C4-2B (cell line): ENCODE data around the gene UQCR10.

Experiments used
- H3K27ac ChIP-seq: fragments of 450-650 bp; 2 replicates; pipeline ENCODE4 v1.5.1; 2017
- ZFX ChIP-seq: fragments of 450-650 bp; IDR thresholded peaks from 2 replicates; pipeline ENCODE4 v1.6.1; 2017
- TF ChIP-seq, protein P1 (sequence below): fragments of 450-650 bp; conservative IDR thresholded peaks from 2 replicates; pipeline ENCODE4 v1.5.1; 2017; ENCODE audit warnings: mild to moderate bottlenecking

UQCR10 gene

DNA sequence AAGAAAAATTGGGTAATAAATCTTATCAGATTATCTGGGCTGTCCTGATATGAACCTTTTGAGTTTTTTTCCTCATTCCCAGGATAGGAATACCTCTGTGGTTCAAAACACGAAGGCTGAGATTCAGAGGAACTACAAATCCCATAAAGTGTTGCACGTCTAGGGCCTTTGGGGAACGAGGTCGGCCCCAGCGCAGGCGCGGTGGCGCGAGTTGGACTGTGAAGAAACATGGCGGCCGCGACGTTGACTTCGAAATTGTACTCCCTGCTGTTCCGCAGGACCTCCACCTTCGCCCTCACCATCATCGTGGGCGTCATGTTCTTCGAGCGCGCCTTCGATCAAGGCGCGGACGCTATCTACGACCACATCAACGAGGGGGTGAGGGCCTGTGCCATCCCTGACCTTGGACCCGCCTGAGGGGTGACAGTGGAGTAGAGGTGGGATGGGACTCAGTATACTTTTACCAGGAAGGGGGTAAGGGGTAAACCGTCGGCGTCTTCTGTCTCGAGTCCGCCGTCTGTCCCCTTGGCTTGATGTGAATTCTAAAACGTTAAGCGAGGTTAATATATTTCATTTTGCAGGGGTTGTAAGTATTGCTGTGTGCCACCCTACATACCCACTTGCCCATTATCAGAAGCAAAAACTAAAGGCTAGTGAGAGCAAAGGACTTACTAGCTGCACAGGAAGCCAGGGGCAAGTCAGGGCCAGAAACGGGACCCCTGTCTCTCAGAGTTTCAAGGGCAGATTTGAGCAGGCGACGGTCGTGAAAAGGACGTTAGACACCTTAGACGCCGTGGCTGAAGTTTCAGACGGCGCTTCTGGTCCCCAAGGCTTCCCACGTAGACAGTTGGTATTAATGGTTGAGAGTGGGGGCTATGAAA, at the start of gene UQCR10:
UQCR10 (plus strand) TSS at position 199 of the 881 bp plus-strand sequence; CDS start at position 229, 30 bp downstream.
- TF ChIP-seq, protein P1, sequence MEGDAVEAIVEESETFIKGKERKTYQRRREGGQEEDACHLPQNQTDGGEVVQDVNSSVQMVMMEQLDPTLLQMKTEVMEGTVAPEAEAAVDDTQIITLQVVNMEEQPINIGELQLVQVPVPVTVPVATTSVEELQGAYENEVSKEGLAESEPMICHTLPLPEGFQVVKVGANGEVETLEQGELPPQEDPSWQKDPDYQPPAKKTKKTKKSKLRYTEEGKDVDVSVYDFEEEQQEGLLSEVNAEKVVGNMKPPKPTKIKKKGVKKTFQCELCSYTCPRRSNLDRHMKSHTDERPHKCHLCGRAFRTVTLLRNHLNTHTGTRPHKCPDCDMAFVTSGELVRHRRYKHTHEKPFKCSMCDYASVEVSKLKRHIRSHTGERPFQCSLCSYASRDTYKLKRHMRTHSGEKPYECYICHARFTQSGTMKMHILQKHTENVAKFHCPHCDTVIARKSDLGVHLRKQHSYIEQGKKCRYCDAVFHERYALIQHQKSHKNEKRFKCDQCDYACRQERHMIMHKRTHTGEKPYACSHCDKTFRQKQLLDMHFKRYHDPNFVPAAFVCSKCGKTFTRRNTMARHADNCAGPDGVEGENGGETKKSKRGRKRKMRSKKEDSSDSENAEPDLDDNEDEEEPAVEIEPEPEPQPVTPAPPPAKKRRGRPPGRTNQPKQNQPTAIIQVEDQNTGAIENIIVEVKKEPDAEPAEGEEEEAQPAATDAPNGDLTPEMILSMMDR, result no peak
- peak; percentile 19; the same call in 1 of the 2 replicates for TF ChIP-seq ZFX
- H3K27ac ChIP-seq, result peak within 1 kb of the TSS; percentile 92

GRCh38 chr22:29717789-29718188, 49.4 kb upstream of the UQCR10 start:
- H3K27ac ChIP-seq, result no peak overlapping the region
- TF ChIP-seq, protein P1, result no peak
- TF ChIP-seq ZFX, result no peak

DNA sequence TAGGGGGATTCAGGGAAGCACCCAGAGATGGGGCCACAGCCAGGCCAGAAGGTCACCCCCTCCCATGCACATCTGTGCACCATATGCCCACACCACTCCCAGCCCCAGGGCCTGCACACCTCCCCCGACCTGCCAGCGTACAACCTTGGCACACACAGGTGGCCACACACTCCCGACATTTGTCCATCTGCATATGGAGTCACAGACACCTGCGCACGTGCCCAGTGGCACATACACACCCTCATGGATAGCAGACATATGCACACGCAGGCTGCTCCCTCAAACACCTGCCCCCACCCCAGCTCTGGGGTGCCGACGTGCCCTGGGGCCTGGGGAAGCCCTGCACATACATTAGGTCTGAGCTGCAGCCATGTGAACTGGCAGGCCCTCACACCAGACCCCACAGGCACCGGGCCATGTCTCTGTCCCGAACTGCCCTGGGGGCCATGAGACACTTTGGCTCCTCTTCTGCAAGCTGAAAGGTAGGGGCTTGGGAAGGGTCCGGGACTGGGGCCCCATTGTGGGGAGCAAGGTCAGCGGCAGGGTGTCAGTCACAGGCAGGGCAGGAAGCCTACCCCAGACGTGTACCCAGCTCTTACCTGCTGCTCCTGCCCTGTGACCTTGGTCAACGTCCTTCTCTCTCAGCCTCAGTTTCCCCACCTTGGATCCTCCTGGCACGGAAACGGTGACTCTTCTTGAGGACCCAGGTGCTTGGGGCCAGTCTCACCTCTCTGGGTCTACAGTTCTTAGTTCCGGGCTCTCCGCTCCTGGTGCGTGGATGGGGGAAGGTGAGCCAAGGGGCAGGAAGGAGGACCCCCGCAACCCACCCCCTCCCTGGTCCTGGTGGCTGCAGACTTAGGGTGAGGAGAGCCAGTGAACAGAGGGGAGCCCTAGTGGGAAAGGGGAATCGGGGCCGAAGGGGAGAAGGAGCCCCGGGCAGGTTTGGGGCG, 47.9 kb upstream of the UQCR10 start:
- no peak overlapping the region for H3K27ac ChIP-seq
- TF ChIP-seq ZFX, result no peak
- TF ChIP-seq, protein P1, result no peak

- H3K27ac ChIP-seq, result no peak within 1 kb of the TSS
- TF ChIP-seq, protein P1, result no peak
- no peak for TF ChIP-seq ZFX
Observed at GRCh38 chr22:29719899-29720645, 47.1 kb upstream of the UQCR10 start, which contains the start of gene CABP7. Gene CABP7, plus strand, starts transcription at chr22:29720003. Its CDS starts 422 bp downstream, at chr22:29720425.

- no peak overlapping the region for H3K27ac ChIP-seq
- no peak for TF ChIP-seq ZFX
- TF ChIP-seq, protein P1, result no peak
Observed at GRCh38 chr22:29720811-29721323, 46.3 kb upstream of the UQCR10 start.

GRCh38 chr22:29722151-29722550, 45.0 kb upstream of the UQCR10 start:
- no peak for TF ChIP-seq ZFX
- TF ChIP-seq, protein P1, result no peak
- H3K27ac ChIP-seq, result no peak overlapping the region
